Mucosa of stomach (tissue), 1 donor: ENCODE results near the gene NLRX1.
"Not testable (repeated sequence)": the region's sequence is repeated elsewhere in the genome, so short reads cannot be mapped to it uniquely, and the experiment has no call there.

ENCODE experiments used
- H3K27me3 ChIP-seq: one replicate; pipeline ENCODE4 v1.7.0; 2013; ENCODE audit warnings: mild to moderate bottlenecking, low read length; ENCODE audit not compliant: control insufficient read depth, insufficient read depth
- H3K36me3 ChIP-seq: one replicate; pipeline ENCODE4 v1.7.0; 2013; ENCODE audit warnings: low read length; ENCODE audit not compliant: control insufficient read depth, insufficient read depth
- H3K4me1 ChIP-seq: one replicate; pipeline ENCODE4 v1.7.0; 2013; ENCODE audit warnings: mild to moderate bottlenecking, low read length; ENCODE audit not compliant: control insufficient read depth, insufficient read depth
- H3K4me3 ChIP-seq: one replicate; pipeline ENCODE4 v1.7.0; 2013; ENCODE audit warnings: low read length
- H3K9ac ChIP-seq: one replicate; pipeline ENCODE4 v1.7.0; 2013; ENCODE audit warnings: mild to moderate bottlenecking, low read length, moderate library complexity
- H3K9me3 ChIP-seq: one replicate; pipeline ENCODE4 v1.7.0; 2013; ENCODE audit warnings: mild to moderate bottlenecking, low read length, moderate library complexity; ENCODE audit not compliant: control insufficient read depth
- donor health status: Pancreatic carcinoma.

The NLRX1 gene

GRCh38 chr11:119205574-119206510 lies 37.3 kb downstream of the NLRX1 start, which contains the start of gene CBL:
Gene CBL, plus strand, starts transcription at chr11:119206339. Its CDS starts 79 bp downstream, at chr11:119206418.
- Histone ChIP-seq H3K27me3 (no peaks in the 10 kb centered on the region), H3K36me3 (no peaks in the 10 kb centered on the region), H3K9ac (peak within 1 kb of the TSS; percentile 77), H3K4me1 (peaks cover 13% of the 10 kb centered on the region), H3K9me3 (no peaks in the 10 kb centered on the region), H3K4me3 (peak within 1 kb of the TSS; percentile 56)

- H3K27me3 ChIP-seq: no peaks in the 10 kb centered on the region
- no peaks in the 10 kb centered on the region for H3K36me3 ChIP-seq
- peak overlapping the region; percentile 77 for H3K9ac ChIP-seq
- no peaks in the 10 kb centered on the region for H3K9me3 ChIP-seq
- peak overlapping the region; percentile 23 for H3K4me3 ChIP-seq
- peaks cover 13% of the 10 kb centered on the region for H3K4me1 ChIP-seq
Measured at GRCh38 chr11:119206511-119207414, 38.2 kb downstream of the NLRX1 start.

- peak overlapping the region; percentile 51 for H3K9ac ChIP-seq
- H3K4me1 ChIP-seq: peaks cover 13% of the 10 kb centered on the region
- H3K27me3 ChIP-seq: no peaks in the 10 kb centered on the region
- no peaks in the 10 kb centered on the region for H3K9me3 ChIP-seq
- H3K4me3 ChIP-seq: peak overlapping the region; percentile 23
- no peaks in the 10 kb centered on the region for H3K36me3 ChIP-seq
Measured at GRCh38 chr11:119207415-119207960, 39.0 kb downstream of the NLRX1 start.

DNA sequence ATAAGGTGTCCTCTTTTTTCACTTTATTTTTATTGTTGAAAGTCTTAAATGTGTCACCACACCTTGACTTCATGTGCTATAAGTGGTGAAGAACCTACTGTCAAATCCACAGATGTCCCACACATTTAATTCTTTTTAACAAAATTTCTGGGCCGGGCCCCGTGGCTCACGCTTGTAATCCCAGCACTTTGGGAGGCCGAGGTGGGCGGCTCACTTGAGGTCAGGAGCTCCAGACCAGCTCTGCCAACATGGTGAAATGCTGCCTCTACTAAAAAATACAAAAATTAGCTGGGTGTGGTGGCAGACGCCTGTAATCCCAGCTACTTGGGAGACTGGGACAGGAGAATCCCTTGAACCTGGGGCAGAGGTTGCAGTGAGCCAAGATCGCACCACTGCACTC lies 40.7 kb downstream of the NLRX1 start:
- H3K9me3 ChIP-seq: no peaks in the 10 kb centered on the region
- H3K9ac ChIP-seq: no peak overlapping the region
- H3K36me3 ChIP-seq: no peaks in the 10 kb centered on the region
- no peak overlapping the region for H3K4me3 ChIP-seq
- H3K4me1 ChIP-seq: peaks cover 13% of the 10 kb centered on the region
- H3K27me3 ChIP-seq: no peaks in the 10 kb centered on the region

DNA sequence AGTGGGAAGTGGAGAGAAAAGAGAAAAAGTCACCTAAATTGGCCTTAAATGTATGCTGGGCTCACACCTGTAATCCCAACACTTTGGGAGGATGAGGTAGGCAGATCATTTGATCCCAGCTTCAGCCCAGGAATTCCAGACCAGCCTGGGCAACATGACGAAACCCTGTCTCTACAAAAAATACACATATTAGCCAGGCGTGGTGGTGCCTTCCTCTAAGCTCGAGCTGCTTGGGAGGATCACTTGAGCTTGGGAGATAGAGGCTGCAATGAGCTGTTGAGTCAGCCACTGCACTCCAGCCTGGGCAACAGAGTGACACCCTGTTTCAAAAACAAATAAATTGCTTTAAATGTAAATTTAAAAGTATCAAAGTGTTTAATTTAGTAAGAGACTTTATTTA lies 41.5 kb downstream of the NLRX1 start:
- Histone ChIP-seq H3K4me1 (peaks cover 16% of the 10 kb centered on the region), H3K9me3 (no peaks in the 10 kb centered on the region), H3K36me3 (no peaks in the 10 kb centered on the region), H3K9ac (no peak overlapping the region), H3K4me3 (no peak overlapping the region), H3K27me3 (no peaks in the 10 kb centered on the region)

GRCh38 chr11:119218141-119218878 lies 49.8 kb downstream of the NLRX1 start:
- H3K4me3 ChIP-seq: no peak overlapping the region
- no peaks in the 10 kb centered on the region for H3K9me3 ChIP-seq
- H3K27me3 ChIP-seq: no peaks in the 10 kb centered on the region
- H3K4me1 ChIP-seq: peaks cover 13% of the 10 kb centered on the region
- H3K9ac ChIP-seq: no peak overlapping the region
- H3K36me3 ChIP-seq: no peaks in the 10 kb centered on the region

DNA sequence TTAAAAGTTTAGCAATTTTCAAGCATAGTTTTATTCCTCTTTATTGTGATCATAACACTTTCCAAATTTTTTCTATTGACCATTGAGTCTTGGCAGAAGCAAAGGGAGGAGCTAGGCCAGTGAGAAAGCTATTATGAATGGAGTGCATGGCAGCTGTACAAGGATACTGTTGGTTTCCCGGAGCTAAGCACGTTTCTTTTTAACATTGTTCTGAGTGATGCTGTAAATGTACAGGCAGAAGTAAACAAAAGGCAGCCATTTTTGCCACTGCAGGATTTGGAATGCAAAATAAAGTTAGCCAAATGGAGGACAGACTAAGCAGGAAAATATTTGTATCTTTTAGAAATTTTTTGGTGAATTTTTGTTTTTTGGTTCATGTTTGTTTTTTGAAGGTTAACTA lies 53.8 kb downstream of the NLRX1 start:
- no peaks in the 10 kb centered on the region for H3K36me3 ChIP-seq
- H3K4me3 ChIP-seq: no peak overlapping the region
- no peaks in the 10 kb centered on the region for H3K27me3 ChIP-seq
- peaks cover 6% of the 10 kb centered on the region for H3K4me1 ChIP-seq
- no peak overlapping the region for H3K9ac ChIP-seq
- H3K9me3 ChIP-seq: no peaks in the 10 kb centered on the region

DNA sequence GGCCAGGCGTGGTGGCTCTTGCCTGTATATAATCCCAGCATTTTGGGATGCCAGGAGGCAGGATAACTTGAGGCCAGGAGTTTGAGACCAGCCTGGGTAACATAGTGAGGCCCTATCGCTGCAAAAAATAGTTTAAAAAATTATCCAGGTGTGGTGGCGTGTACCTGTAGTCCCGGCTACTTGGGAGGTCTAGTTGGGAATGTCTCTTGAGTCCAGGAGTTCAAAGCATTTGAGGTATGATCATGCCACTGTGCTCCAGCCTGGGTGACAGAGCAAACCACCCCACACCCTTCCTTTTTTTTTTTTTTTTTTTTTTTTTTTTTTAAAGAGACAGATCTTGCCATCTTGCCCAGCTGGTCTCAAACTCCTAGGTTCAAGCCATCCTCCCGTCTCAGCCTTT lies 54.4 kb downstream of the NLRX1 start:
- H3K9ac ChIP-seq: no peak overlapping the region
- H3K4me1 ChIP-seq: peaks cover 6% of the 10 kb centered on the region
- no peaks in the 10 kb centered on the region for H3K27me3 ChIP-seq
- no peaks in the 10 kb centered on the region for H3K9me3 ChIP-seq
- no peak overlapping the region for H3K4me3 ChIP-seq
- H3K36me3 ChIP-seq: no peaks in the 10 kb centered on the region

DNA sequence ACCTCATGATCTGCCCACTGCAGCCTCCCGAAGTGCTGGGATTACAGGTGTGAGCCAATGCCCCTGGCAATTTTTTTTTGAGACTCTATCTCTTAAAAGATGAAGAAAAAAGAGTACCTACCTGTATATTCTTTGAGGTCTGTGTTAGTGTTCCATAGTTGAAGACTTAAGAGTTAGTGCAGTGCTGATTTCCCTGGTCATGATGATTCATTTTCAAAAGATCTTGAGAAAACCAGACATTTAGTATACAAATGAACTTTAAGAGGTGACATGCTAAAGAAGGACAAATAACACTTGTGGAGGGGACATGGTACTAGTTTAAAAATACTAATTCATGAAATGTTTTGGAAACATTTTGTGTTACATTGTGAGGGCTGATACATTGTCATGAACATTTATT lies 55.3 kb downstream of the NLRX1 start:
- Histone ChIP-seq H3K9ac (no peak overlapping the region), H3K9me3 (no peaks in the 10 kb centered on the region), H3K36me3 (no peaks in the 10 kb centered on the region), H3K27me3 (no peaks in the 10 kb centered on the region), H3K4me1 (peaks cover 6% of the 10 kb centered on the region), H3K4me3 (no peak overlapping the region)

- H3K36me3 ChIP-seq, H3K27me3 ChIP-seq, H3K4me3 ChIP-seq: not testable (repeated sequence)
Measured at GRCh38 chr11:119228535-119229287, 60.2 kb downstream of the NLRX1 start.

GRCh38 chr11:119229288-119229672 lies 60.8 kb downstream of the NLRX1 start:
- H3K36me3 ChIP-seq: no peaks in the 10 kb centered on the region
- no peaks in the 10 kb centered on the region for H3K4me1 ChIP-seq
- no peak overlapping the region for H3K4me3 ChIP-seq
- no peaks in the 10 kb centered on the region for H3K27me3 ChIP-seq
- no peak overlapping the region for H3K9ac ChIP-seq
- no peaks in the 10 kb centered on the region for H3K9me3 ChIP-seq

More at GRCh38 chr11:119228535-119229287, 60.2 kb downstream of the NLRX1 start:
- not testable (repeated sequence) for H3K4me1 ChIP-seq, H3K9me3 ChIP-seq, H3K9ac ChIP-seq
